Fibroblast of mammary gland (primary cell): ENCODE measurements around the gene HBQ1.

Experiments
- DNase-seq: peaks from one replicate; pipeline ENCODE4 v3.0.0-alpha.2; 2010; ENCODE audit warnings: low read depth
- H3K4me3 ChIP-seq: 2 replicates; pipeline ENCODE4 v1.5.1; 2011; ENCODE audit warnings: low read depth, mild to moderate bottlenecking, low read length, moderate library complexity; ENCODE audit not compliant: control insufficient read depth
- CTCF ChIP-seq: conservative IDR thresholded peaks from 2 replicates; pipeline ENCODE4 v1.5.1; 2011; ENCODE audit warnings: low read depth, low read length, inconsistent platforms; ENCODE audit not compliant: control insufficient read depth, insufficient read depth

Gene HBQ1

GRCh38 chr16:142405-142967, 37.8 kb upstream of the HBQ1 start:
- no peak for TF ChIP-seq CTCF
- no peak overlapping the region for H3K4me3 ChIP-seq
- no peak for DNase-seq

- no peak for DNase-seq
- no peak for TF ChIP-seq CTCF
- no peak overlapping the region for H3K4me3 ChIP-seq
Measured at GRCh38 chr16:143047-143446, 37.2 kb upstream of the HBQ1 start.

- no peak overlapping the region for H3K4me3 ChIP-seq
- no peak for TF ChIP-seq CTCF
- no peak for DNase-seq
Measured at GRCh38 chr16:143456-143855, 36.8 kb upstream of the HBQ1 start.

- DNase-seq = no peak
- no peak overlapping the region for H3K4me3 ChIP-seq
- no peak for TF ChIP-seq CTCF
Measured at GRCh38 chr16:144797-145252, 35.4 kb upstream of the HBQ1 start.

- DNase-seq = no peak
- H3K4me3 ChIP-seq = no peak overlapping the region
- TF ChIP-seq CTCF = no peak
Measured at GRCh38 chr16:146646-147045, 33.6 kb upstream of the HBQ1 start.

- DNase-seq = peak; percentile 21
- no peak for TF ChIP-seq CTCF
- no peak overlapping the region for H3K4me3 ChIP-seq
Measured at GRCh38 chr16:149024-149660, 31.1 kb upstream of the HBQ1 start.
